Glutamatergic neuron (in vitro differentiated cells): ENCODE data around the gene CYBB. TPM values are rescaled to one million over a fixed set of nuclear protein-coding genes. Genes with fewer than 3 reads are reported as not detected.

Experiments
- DNase-seq: peaks from one replicate; pipeline ENCODE4 v3.0.0; 2022
- H3K27ac Mint-ChIP-seq: one replicate; pipeline ENCODE4 v1.8.0; 2020; ENCODE audit warnings: mild to moderate bottlenecking, mixed read lengths, inconsistent platforms; ENCODE audit not compliant: unreplicated experiment
- H3K27me3 Mint-ChIP-seq: one replicate; pipeline ENCODE4 v1.8.0; 2020; ENCODE audit warnings: mild to moderate bottlenecking, moderate library complexity, mixed read lengths, inconsistent platforms; ENCODE audit not compliant: unreplicated experiment
- H3K36me3 Mint-ChIP-seq: one replicate; pipeline ENCODE4 v1.8.0; 2020; ENCODE audit warnings: mild to moderate bottlenecking, mixed read lengths, inconsistent platforms; ENCODE audit not compliant: unreplicated experiment
- H3K4me1 Mint-ChIP-seq: one replicate; pipeline ENCODE4 v1.8.0; 2020; ENCODE audit warnings: mild to moderate bottlenecking, low read depth, mixed read lengths, inconsistent platforms; ENCODE audit not compliant: unreplicated experiment
- H3K4me3 Mint-ChIP-seq: one replicate; pipeline ENCODE4 v1.8.0; 2020; ENCODE audit warnings: mild to moderate bottlenecking, mixed read lengths, inconsistent platforms; ENCODE audit not compliant: unreplicated experiment
- H3K9me3 Mint-ChIP-seq: one replicate; pipeline ENCODE4 v1.8.0; 2020; ENCODE audit warnings: mild to moderate bottlenecking, moderate library complexity, mixed read lengths, inconsistent platforms; ENCODE audit not compliant: unreplicated experiment
- total RNA-seq: library from RNA; stranded (reverse); fragmentation: NEBNext Ultra II Directional; extraction: Animal tissue kit (Norgen Biotek cat#: 25700); gene quantifications from one replicate; pipeline ENCODE4 v1.2.1, GENCODE V29; 2021; ENCODE audit not compliant: unreplicated experiment
- TF ChIP-seq, protein P1 (sequence below): fragments of 200-600 bp; sonication (generic); IDR thresholded peaks from one replicate; pipeline ENCODE4 v1.5.0; 2021; ENCODE audit not compliant: partially characterized antibody, unreplicated experiment

Gene CYBB
- total RNA-seq, 1 donor from 2014 or later: 0.61 TPM

DNA sequence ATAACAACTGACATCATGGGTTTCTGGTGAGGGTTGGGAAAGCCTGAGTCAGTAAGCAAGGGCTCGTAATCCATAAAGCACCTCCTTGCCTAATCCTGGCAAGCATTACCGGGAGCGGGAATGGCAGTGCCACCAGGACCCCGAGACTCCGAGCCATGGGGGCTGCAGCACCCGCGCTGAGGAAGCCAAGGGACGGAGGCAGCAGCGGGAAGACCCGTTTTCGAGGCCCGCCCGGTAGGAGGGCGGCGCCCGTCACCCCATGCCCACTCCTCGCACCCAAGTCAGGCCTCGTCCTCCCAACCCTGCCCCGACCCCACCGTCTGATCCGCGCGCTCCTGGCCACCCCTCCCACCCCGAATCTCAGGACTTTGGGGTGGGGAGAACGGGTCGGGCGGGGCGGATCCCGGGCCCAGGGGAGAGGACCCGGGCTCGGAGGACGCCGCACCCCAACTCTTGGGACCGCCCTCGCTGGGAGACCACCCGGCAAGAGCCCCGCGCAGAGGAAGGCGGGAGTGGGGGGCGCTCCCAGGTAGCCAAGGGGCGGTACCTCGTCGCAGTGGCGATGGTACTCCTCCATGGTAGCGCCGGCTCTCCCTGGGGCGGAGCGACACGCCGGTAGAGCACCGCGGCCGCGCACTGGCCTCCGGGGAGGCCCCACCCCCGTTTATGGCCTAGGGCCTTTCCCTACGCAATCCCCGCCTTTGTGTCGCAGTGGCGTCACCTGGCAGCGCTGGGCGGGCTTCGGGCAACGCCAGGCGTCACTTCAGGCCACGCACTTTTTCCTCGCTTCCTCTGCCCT, 67.3 kb downstream of the CYBB start, which contains the start of gene DYNLT3:
TSS of gene DYNLT3 (minus strand) at position 638 of the 799 bp plus-strand sequence. CDS start at position 577, 61 bp downstream.
- peak within 1 kb of the TSS; percentile 85 for H3K4me3 Mint-ChIP-seq
- no peaks in the 10 kb centered on the region for H3K36me3 Mint-ChIP-seq
- H3K9me3 Mint-ChIP-seq: no peaks in the 10 kb centered on the region
- H3K4me1 Mint-ChIP-seq: no peaks in the 10 kb centered on the region
- peak within 1 kb of the TSS; percentile 70 for H3K27ac Mint-ChIP-seq
- peak; percentile 75 for DNase-seq
- TF ChIP-seq, protein P1, sequence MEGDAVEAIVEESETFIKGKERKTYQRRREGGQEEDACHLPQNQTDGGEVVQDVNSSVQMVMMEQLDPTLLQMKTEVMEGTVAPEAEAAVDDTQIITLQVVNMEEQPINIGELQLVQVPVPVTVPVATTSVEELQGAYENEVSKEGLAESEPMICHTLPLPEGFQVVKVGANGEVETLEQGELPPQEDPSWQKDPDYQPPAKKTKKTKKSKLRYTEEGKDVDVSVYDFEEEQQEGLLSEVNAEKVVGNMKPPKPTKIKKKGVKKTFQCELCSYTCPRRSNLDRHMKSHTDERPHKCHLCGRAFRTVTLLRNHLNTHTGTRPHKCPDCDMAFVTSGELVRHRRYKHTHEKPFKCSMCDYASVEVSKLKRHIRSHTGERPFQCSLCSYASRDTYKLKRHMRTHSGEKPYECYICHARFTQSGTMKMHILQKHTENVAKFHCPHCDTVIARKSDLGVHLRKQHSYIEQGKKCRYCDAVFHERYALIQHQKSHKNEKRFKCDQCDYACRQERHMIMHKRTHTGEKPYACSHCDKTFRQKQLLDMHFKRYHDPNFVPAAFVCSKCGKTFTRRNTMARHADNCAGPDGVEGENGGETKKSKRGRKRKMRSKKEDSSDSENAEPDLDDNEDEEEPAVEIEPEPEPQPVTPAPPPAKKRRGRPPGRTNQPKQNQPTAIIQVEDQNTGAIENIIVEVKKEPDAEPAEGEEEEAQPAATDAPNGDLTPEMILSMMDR: no peak
- no peaks in the 10 kb centered on the region for H3K27me3 Mint-ChIP-seq

DNA sequence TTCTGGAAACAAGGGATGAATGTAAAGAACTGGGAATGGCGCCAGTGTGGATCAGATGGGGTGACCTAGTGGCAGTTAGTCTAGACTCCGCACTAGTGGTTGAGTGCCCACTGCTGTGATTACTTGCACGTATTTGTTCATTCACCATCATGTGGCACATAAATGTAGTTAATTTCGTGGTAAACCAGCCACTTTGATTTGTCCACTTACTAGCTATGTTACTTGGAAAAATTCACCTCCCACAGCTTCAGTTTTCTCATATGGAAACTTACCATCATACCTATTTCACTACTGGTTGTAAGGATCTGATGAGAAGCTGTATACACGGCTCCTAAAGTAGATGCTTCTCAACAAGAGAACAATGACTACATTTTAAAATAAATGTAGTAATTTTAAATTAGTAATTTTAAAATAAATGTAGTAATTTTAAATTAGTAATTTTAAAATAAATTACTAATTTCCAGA, 67.9 kb downstream of the CYBB start:
- Mint-ChIP-seq H3K9me3 (no peaks in the 10 kb centered on the region), H3K4me3 (peak overlapping the region; percentile 85), H3K36me3 (no peaks in the 10 kb centered on the region), H3K4me1 (no peaks in the 10 kb centered on the region), H3K27me3 (no peaks in the 10 kb centered on the region), H3K27ac (peak overlapping the region; percentile 70)
- TF ChIP-seq, protein P1: no peak
- DNase-seq: no peak

DNA sequence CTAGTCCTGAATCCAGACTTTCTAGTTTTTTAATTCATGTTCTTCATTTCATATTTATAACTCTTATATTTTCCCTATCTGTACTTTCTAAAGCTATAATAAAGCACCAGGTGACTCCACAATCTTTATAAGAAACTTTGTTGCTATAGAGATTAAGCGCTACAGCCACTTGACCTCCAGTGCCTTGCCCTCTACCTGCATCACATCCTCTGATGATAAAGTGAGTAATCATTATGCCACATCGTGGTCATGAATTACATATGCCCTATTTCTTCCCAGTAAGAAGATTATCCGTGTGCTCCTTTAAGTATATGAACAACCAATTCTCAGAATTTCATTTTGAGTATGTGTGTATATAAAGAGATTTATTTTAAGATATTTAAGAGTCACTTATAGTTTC, 74.3 kb downstream of the CYBB start:
- no peak for DNase-seq
- Mint-ChIP-seq H3K9me3 (no peaks in the 10 kb centered on the region), H3K4me3 (no peak overlapping the region), H3K27me3 (no peaks in the 10 kb centered on the region), H3K4me1 (no peaks in the 10 kb centered on the region), H3K27ac (no peak overlapping the region), H3K36me3 (no peaks in the 10 kb centered on the region)
- TF ChIP-seq, protein P1: no peak

DNA sequence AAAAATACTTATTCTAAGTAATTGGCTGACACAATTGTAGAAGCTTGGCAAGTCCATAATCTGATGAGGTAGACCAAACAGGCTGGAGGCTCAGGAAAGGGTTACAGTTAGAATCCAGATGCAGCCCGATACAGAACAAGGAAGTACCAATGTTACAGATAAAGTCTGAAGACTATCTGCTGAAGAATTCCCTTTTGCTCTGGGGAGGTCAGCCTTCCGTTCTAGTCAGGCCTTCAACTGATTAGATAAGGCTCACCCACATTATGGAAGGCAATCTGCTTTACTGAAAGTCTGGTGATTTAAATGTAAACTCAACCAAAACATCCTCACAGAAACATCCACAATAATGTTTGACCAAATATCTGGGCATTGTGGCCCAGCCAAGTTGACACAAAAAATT, 74.9 kb downstream of the CYBB start:
- no peak for DNase-seq
- Mint-ChIP-seq H3K4me1 (no peaks in the 10 kb centered on the region), H3K36me3 (no peaks in the 10 kb centered on the region), H3K9me3 (no peaks in the 10 kb centered on the region), H3K4me3 (no peak overlapping the region), H3K27me3 (no peaks in the 10 kb centered on the region), H3K27ac (no peak overlapping the region)
- TF ChIP-seq, protein P1: no peak

DNA sequence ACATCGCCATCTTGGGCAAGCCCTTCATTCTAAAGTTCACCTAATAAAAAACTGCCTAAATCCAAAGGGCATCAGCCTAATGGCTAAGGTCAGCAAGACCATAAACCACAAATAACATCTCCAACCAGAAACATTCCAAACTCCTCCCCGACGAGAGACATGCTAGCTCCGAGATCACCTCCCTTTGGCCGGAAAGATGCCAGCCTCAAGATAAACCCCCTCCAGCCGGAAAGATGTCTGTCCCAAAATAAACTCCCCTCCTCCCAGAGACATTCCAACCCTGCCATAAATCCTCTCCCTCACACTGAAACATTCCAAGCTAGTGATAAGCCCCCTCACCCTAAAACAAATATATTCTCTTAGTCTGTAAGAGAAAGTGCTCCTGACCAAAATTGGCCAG, 80.9 kb downstream of the CYBB start:
- no peaks in the 10 kb centered on the region for H3K4me1 Mint-ChIP-seq
- no peak overlapping the region for H3K27ac Mint-ChIP-seq
- H3K4me3 Mint-ChIP-seq: no peak overlapping the region
- no peaks in the 10 kb centered on the region for H3K36me3 Mint-ChIP-seq
- TF ChIP-seq, protein P1: no peak
- no peaks in the 10 kb centered on the region for H3K27me3 Mint-ChIP-seq
- no peaks in the 10 kb centered on the region for H3K9me3 Mint-ChIP-seq
- DNase-seq: no peak
